Liver (tissue), 2 donors: ENCODE results near the gene OR51S1.

Experiments
- CTCF ChIP-seq: fragments of 150-350 bp; IDR thresholded peaks from 2 replicates; pipeline ENCODE4 v1.5.1; 2017; ENCODE audit warnings: improper control_type of control experiment, low read depth, low read length; ENCODE audit not compliant: missing input control
- TF ChIP-seq, protein P1 (sequence below): IDR thresholded peaks from 2 replicates; pipeline ENCODE4 v1.6.1; 2016; ENCODE audit warnings: antibody characterized with exemption, mild to moderate bottlenecking
- donor health status: healthy.

DNA sequence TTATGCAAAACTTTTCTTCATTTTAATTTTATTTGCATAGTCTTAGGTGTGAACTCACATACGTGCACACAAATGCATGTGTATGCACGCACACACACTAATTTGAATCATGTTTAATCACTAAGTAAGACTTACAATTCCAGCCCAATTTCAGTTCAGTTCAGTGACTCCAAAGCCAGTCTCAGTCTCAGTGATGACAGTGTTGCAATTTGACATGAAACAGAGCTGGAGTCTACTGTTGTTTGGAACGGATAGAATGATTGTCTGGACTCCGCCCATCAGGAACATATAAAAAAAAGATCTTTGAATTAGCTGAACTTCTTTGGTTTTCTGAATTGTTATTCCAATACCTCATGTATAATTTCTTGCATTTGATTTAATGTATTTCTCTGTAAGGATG, 14.9 kb upstream of the OR51S1 start:
- TF ChIP-seq, protein P1, sequence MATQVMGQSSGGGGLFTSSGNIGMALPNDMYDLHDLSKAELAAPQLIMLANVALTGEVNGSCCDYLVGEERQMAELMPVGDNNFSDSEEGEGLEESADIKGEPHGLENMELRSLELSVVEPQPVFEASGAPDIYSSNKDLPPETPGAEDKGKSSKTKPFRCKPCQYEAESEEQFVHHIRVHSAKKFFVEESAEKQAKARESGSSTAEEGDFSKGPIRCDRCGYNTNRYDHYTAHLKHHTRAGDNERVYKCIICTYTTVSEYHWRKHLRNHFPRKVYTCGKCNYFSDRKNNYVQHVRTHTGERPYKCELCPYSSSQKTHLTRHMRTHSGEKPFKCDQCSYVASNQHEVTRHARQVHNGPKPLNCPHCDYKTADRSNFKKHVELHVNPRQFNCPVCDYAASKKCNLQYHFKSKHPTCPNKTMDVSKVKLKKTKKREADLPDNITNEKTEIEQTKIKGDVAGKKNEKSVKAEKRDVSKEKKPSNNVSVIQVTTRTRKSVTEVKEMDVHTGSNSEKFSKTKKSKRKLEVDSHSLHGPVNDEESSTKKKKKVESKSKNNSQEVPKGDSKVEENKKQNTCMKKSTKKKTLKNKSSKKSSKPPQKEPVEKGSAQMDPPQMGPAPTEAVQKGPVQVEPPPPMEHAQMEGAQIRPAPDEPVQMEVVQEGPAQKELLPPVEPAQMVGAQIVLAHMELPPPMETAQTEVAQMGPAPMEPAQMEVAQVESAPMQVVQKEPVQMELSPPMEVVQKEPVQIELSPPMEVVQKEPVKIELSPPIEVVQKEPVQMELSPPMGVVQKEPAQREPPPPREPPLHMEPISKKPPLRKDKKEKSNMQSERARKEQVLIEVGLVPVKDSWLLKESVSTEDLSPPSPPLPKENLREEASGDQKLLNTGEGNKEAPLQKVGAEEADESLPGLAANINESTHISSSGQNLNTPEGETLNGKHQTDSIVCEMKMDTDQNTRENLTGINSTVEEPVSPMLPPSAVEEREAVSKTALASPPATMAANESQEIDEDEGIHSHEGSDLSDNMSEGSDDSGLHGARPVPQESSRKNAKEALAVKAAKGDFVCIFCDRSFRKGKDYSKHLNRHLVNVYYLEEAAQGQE, result no peak
- TF ChIP-seq CTCF, result no peak
